SK-N-SH (cell line): ENCODE results near the gene GLTP.

Experiments
- ELF1 ChIP-seq: IDR thresholded peaks from 2 replicates; pipeline ENCODE4 v1.4.0; 2012
- EP300 ChIP-seq, 2 experiments: IDR thresholded peaks; 2 replicates each; pipeline versions ENCODE4 v1.4.0 to v1.6.1; 2012; ENCODE audit warnings: borderline replicate concordance in 1 of 2, low read depth in 1 of 2, low read length in 1 of 2
- EZH2phosphoT487 ChIP-seq: fragments of 200-600 bp; sonication (generic); IDR thresholded peaks from 2 replicates; pipeline ENCODE4 v1.6.1; 2017; ENCODE audit warnings: low read depth, mixed run types, mild to moderate bottlenecking, antibody characterized with exemption, moderate library complexity, borderline replicate concordance
- GABPA ChIP-seq: IDR thresholded peaks from 2 replicates; pipeline ENCODE4 v1.4.0; 2012; ENCODE audit warnings: low read depth, mild to moderate bottlenecking
- MAX ChIP-seq: IDR thresholded peaks from 2 replicates; pipeline ENCODE4 v1.4.0; 2012; ENCODE audit warnings: low read depth
- POLR2AphosphoS5 ChIP-seq: IDR thresholded peaks from 2 replicates; pipeline ENCODE4 v1.6.1; 2012; ENCODE audit warnings: low read depth, low read length
- RAD21 ChIP-seq: IDR thresholded peaks from 2 replicates; pipeline ENCODE4 v1.6.1; 2012; ENCODE audit warnings: mild to moderate bottlenecking, low read length
- RCOR1 ChIP-seq: fragments of 150-350 bp; IDR thresholded peaks from 2 replicates; pipeline ENCODE4 v1.6.1; 2017; ENCODE audit warnings: antibody characterized with exemption, low read length
- SIN3A ChIP-seq: IDR thresholded peaks from 2 replicates; pipeline ENCODE4 v1.6.1; 2012; ENCODE audit warnings: low read depth, mild to moderate bottlenecking, low read length, moderate library complexity, borderline replicate concordance
- TAF1 ChIP-seq: IDR thresholded peaks from 2 replicates; pipeline ENCODE4 v1.6.1; 2012; ENCODE audit warnings: low read depth, mild to moderate bottlenecking, low read length, moderate library complexity, borderline replicate concordance
- YY1 ChIP-seq: IDR thresholded peaks from 2 replicates; pipeline ENCODE4 v1.4.0; 2012; ENCODE audit warnings: low read depth, mild to moderate bottlenecking
- TF ChIP-seq, protein P1 (sequence below): IDR thresholded peaks from 2 replicates; pipeline ENCODE4 v1.4.0; 2012; ENCODE audit warnings: low read depth, borderline replicate concordance
- TF ChIP-seq, protein P2 (sequence below): fragments of 200-600 bp; sonication (generic); IDR thresholded peaks from 2 replicates; pipeline ENCODE4 v1.6.1; 2017; ENCODE audit warnings: antibody characterized with exemption, mild to moderate bottlenecking, moderate library complexity

DNA sequence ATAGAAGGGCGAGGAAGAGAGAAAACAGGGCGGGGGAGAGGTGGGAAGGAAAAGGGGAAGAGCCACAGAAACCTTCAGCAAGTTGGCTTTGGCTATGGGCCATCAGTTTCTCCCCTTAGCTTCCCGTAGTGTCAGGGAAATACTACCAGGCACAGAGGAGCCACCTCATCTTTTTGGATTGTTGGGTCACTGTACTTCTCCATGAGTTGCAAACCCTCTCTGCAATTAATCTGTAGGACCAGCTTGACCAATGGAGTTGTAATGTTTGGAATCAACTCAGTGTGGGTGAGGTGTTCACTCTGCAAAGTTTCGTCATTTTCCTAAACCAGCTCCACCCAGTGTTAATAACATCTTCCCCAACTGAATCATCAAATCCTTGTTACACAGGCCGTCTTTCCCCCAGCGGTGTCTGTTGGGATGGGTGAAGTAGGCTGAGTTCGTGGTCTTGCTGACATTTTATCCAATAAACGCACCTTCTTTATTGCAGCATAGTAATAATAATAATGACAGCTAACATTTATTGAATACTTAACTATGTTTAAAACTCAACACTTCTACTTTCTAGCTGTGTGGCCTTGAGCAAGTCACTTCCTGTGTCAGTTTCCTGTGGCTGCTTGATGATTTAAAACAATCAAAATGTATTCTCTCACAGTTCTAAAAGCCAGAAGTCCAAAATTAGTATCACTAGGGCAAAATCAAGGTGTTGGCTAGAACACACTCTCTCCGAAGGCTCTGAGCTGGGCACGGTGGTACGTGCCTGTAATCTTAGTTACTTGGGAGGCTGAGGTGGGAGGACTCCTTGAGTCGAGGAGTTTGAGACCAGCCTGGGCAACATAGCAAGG lies 8.1 kb upstream of the GLTP start:
- TF ChIP-seq GABPA (no peak), SIN3A (no peak), RAD21 (no peak), POLR2AphosphoS5 (no peak), EZH2phosphoT487 (no peak), TAF1 (no peak), MAX (no peak), YY1 (no peak), RCOR1 (no peak), ELF1 (no peak), EP300 (IDR thresholded peaks at IDR 0.05; ENCODE audit: borderline replicate concordance in 1 of 2, low read depth in 1 of 2, low read length in 1 of 2) (no peak)
- TF ChIP-seq, protein P1, sequence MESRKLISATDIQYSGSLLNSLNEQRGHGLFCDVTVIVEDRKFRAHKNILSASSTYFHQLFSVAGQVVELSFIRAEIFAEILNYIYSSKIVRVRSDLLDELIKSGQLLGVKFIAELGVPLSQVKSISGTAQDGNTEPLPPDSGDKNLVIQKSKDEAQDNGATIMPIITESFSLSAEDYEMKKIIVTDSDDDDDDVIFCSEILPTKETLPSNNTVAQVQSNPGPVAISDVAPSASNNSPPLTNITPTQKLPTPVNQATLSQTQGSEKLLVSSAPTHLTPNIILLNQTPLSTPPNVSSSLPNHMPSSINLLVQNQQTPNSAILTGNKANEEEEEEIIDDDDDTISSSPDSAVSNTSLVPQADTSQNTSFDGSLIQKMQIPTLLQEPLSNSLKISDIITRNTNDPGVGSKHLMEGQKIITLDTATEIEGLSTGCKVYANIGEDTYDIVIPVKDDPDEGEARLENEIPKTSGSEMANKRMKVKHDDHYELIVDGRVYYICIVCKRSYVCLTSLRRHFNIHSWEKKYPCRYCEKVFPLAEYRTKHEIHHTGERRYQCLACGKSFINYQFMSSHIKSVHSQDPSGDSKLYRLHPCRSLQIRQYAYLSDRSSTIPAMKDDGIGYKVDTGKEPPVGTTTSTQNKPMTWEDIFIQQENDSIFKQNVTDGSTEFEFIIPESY: no peak
- TF ChIP-seq, protein P2, sequence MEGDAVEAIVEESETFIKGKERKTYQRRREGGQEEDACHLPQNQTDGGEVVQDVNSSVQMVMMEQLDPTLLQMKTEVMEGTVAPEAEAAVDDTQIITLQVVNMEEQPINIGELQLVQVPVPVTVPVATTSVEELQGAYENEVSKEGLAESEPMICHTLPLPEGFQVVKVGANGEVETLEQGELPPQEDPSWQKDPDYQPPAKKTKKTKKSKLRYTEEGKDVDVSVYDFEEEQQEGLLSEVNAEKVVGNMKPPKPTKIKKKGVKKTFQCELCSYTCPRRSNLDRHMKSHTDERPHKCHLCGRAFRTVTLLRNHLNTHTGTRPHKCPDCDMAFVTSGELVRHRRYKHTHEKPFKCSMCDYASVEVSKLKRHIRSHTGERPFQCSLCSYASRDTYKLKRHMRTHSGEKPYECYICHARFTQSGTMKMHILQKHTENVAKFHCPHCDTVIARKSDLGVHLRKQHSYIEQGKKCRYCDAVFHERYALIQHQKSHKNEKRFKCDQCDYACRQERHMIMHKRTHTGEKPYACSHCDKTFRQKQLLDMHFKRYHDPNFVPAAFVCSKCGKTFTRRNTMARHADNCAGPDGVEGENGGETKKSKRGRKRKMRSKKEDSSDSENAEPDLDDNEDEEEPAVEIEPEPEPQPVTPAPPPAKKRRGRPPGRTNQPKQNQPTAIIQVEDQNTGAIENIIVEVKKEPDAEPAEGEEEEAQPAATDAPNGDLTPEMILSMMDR: no peak
